Stimulated activated CD4-positive, alpha-beta T cell treated with anti-CD3 and anti-CD28 coated beads, Interleukin-15, amount 100 ng/mL, for 48 hours (primary cell): ENCODE data around the gene TRIM44.

Source experiments
- DNase-seq, 2 donors: peaks; one replicate each; pipeline ENCODE4 v3.0.0-alpha.2; 2020; ENCODE audit warnings: low read depth in 2 of 2

Gene TRIM44

DNA sequence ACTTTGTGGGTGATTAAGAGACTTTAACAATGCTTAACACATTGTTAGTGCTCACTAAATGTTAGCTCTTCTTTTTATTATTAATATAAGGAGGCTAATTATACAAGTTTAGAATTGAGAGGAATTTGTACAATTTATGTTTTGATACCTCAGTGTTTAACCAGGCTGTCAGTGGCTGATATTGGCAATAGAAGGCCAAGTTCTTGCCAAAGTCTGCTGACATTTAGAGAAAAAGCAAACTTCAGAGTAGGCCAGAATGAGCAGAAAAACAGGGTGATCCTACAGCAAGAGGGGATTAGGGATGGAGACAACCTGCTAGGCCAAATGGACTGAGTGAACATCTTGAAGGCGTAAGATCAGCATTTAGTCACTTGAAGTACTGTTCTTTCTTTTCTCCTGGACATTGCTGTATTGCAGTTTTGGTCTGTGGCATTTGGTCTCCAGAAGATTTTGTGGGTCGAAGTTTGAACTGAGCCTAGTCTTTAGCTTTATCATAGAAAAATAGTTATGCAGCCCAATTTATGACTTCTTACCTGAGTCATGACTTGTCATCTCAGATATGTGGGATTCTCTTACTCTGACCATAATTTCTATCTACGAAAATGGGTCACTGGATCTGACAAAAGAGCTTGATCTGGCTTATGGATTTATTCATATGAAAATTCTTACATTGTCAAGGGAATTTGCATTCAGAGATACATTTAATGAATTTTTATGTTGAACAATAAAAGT is 9.0 kb downstream of the TRIM44 start:
- no peak for DNase-seq

DNA sequence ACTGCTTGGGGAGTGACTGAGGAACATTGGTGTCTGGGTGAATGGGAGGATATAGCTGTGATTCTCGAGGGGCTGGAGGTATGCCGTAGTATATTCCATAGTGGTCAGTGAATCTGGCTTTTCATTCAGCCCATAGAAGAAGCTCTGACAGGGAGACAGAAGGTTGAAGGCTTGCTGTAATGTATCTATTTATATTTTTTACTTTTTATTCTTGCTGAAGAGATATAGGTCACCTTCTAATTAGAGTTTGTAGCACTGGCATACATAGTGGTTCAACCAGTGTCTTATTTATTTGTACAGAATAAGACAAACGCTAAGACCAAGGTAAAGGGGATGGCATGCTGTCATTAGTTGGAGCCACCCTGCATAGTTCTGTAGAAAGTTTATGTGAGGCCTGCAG is 10.0 kb downstream of the TRIM44 start:
- no peak for DNase-seq

DNA sequence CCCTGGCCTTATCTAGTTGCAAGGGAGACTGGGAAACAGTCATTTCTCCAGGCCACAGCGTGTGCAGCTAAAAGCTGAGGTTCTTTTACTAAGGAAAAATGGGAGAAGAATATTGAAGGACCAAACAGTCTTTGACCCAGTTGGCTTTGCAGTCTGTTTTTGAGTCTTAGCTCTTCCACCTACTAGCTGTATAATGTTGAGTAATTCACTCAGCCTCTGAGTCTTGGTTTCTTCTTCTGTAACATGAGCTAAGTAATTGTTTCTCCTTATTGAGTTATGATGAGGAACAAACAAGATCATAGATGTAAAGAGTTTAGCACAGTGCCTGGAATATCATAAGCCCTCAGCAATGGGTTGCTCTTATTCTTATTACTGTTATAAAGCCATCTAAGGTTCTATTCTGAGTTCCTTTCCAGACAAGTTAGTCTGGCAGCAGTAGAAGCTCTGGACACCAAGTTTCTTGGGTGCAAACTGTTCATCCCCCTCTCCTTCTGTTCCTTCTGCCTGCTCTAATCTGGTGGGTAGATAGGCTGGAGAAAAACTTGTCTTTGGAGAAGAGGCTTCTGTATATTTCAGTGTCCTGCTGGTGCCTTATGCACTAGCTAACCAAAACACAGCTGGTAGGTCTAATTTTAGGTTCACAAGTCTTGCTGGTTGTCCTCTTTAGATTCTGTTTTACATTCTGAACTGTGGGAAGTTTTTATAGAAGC is 13.5 kb downstream of the TRIM44 start:
- DNase-seq: no peak

DNA sequence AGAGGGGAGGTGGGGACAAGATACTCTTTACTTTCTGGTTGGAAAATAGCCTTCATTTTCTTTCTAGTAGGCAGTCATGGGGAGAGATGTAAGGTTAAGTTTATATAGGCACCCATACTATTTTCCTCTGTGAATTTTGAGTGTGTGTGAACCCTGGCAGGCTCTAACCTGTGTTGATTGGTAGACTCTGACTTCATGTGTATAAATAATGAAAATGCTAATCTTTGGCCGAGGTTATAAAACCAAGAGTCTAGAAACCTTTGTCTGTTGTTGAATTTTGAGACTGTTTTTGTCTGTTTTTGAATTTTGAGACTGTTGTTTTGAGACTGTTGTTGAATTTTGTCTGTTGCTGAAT is 14.0 kb downstream of the TRIM44 start:
- no peak for DNase-seq

DNA sequence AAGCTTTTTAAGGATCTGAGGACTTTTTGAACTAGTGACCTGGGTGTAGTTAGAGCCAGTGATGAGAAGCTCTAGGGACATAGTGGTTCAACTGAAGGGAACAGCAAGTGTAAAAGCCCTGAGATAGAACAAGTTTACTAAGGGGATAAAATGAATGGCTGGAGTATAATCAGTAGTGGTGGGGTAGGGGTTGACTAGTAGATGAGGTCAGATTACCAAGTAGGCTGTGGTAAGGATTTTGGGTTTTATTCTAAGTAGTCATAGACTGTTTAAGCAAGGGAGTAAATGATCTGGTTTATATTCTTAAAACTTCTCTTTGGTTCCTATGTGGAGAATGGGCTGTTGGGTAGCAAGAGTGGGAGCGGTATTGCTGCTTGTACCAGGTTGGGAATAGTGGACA is 15.3 kb downstream of the TRIM44 start:
- no peak for DNase-seq

DNA sequence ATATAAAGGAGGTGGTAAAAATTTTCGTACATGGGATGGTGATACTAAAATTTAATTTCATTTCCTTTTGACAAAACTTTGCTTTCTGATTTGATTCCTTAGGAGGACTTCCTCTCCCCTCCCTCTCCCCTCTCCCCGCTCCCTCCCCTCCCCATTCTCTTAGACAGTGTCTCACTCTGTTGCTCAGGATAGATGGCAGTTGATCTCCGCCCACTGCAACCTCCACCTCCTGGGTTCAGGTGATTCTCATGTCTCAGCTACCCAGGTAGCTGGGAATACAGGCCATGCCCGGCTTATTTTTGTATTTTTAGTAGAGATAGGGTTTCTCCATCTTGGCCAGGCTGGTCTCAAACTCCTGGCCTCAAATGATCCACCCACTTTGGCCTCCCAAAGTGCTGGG is 15.9 kb downstream of the TRIM44 start:
- no peak for DNase-seq

DNA sequence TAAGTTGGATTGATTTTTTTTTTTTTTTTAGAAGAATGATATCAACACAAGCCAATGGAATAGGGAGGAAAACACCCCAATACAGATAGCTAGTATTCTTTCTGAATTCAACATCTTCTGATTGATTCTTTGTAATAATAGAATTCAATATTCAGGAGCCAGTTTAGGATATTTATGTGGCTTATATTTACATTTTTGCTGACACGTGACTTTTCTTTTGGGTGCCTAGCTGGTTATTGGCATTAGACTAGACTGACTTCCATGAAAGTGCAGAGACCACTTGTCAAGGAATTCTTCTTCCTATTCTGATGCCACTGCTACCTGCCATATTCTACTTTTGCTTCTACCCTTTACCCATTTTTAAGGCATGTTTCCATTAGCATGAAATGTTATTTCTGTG is 16.4 kb downstream of the TRIM44 start:
- no peak for DNase-seq

DNA sequence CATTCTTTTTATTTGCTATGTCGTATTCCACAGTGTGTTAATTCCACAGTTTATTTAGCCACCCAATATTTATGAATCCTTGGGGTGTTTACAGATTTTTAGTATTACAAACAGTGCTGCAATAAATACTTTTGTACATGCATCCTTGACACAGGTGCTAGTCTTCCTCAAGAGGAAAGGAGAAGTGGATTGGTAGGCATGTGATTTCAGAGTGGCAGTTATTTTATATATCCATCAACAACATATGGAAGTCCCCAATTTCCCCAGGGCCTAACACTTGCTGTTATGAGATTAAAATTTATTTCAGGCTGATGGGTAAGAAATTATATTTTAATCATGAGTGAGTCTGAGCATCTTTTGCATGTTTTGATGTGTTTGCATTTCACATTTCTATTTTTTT is 17.9 kb downstream of the TRIM44 start:
- no peak for DNase-seq

DNA sequence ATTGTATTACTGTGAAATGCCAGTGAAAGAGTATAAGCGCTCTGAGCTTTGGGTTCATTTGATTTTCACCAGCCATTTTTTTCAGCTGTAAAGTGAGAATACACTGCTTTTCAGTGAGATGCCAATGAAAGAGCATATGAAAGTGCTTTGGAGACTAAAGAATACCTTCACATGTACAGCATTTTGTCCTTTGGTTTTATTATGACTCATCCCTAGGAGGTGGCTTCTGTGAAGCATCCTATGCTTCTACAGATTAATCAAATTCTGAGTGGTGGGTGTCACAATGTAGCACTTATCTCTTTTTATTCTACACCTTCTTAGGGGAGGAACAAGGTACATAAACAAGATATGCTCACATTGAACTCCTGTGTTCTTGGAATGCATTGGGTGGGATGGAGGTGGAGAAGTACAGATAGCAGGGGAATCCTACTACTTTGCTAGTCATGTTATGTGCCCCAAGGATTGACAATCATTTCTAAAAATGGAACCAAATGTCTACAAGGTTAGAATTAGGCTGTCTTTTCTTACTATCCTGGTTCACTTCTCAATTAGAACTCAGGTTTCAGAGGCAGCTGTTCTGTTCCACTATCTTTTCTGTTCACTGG is 18.7 kb downstream of the TRIM44 start:
- DNase-seq: no peak

DNA sequence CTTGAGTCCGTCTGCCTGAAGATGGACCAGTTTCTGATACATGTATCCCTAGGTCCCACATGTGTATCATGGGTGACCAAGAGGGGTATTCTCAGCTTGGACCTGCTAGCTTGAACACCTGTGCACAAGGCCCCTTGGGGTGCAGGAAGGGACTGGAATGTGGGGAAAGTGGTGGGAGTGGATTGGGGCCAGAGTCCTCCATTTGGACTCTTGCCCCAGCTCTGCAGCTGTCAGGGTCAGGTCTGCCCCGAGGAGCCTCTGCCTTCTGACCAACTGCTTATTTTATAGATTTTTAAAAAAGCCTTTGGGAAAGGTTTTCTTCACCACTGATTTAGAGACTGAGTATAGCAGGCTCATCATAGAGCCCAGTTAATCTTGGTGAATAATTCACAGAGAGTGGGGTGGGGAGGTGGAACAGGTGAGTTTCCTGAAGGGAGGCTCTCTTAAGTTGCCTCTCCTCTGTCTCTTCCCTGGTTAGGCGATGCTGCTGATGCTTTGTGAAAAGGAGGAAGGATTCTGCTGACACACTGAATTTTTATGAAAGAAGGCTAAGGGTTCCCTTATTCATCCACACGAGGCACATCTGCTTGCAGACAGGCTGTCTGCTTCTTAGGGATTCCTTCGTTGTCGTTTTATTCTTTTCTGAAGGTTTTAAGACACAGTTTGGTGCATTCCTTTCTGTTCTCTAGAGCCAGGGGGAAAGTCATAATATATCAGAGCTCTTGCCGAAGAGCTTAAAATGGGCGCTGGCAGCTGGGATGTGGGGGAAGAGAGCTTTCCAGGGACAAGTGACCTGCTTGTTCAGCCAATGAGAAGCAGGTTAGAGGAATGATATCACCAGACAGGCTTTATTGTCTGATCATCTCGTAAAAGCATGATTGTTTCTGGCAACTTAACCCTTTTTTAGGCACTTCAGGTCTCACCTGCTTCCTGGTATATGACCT is 19.9 kb downstream of the TRIM44 start:
- DNase-seq: no peak

DNA sequence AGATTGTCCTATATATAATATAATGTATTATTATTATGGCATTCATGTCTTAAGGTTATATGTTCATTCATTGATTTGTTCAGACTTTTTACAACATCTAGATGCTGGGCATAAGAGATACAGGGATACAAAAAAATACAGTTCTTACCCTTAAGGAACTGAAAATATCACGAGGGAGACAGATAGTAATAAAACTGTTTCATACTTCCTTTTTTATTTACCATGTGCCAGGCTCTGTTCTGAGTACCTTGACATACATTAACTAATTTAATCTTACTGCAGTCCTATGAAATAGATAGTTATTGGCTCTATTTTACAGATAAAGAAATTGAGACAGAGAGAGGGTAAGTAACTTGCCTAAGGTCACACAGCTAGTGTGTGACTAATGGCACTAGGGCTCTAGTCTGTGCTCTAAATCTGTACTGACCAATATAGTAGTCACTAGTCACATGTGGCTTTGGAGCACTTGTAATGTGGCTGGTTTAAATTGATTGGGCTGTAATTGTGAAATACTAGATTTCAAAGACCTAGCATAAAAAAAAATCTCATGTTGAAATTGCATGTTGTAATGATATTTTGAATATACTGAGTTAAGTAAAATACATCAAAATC is 21.3 kb downstream of the TRIM44 start:
- DNase-seq: no peak

DNA sequence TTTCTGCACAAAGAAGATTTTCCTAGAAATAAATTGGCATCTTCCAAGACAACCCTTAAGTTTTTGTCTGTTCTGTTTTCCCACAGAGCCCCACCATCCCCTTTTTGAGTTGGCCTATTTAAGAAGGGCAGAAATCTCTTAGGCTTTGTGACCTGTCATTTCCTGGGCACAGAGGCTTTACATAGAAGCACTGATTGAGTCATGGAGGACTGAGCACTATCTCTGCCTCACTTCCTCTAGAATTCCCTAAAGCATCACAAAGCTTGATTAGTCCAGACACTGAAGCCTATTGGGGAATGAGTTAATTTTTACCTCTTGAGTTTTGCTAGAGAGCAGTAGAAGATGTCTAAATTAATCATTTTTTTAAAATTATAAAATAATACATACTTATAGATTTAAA is 25.4 kb downstream of the TRIM44 start:
- DNase-seq: no peak

DNA sequence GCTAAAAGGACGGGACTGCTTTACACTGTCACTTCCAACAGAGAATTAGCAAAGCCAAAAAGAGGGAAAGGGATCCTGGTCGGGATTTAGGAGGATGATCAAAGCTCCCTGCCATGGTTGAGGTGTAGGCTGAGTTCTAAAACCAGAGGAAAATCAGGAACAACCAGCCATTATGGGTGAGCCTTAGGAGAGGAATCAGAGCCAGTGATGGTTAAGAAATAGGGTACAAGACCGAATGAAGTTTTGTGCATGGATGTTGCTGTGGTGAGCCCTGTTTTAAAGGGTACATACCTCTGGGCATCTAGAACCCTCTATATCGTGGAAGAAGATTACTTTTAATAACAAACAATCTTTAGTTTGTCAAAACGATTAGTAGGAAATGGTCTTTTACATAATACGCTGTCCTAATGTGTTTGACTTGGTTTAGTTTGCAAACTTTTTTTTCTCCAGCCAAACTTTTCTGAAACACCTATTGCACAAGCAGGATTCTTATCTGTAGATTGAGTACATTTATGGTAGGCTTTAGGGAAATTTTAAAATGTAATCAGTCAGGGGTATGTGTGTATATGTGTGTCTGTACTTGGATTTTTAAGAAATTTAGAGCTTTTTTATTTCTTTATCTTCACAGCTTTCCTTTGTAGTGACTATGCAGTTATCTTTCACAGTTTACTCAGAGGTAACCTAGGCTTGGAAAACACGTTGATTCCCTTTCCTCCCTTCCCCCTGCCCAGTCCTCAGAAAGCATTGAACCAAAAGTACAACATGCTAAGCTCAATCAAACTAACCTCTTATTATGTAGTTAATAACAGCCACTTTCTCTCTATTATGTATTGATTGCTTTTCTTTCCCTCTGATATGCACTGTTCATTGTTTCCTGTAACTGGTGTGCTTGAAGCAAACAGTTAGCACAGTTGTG is 26.8 kb downstream of the TRIM44 start:
- no peak for DNase-seq

DNA sequence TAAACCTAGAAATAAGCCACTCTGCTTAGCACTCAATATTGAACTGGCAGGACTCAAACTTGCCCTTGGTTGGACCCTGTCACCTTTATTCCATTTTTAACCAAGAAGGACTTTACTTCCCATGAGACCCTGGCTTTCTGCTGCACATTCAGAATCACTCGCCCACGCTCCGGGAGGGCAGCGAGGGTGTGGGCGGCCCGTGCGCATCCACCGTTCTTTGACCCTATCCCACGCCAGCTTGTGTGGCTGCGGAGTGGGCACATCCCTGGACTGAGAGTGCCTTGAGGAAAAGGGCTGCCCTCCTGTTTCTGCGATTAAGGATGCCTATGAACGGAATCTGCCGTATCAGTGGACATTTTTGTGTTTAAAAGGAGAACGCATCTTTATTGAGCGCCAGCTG is 39.6 kb downstream of the TRIM44 start:
- DNase-seq: no peak

DNA sequence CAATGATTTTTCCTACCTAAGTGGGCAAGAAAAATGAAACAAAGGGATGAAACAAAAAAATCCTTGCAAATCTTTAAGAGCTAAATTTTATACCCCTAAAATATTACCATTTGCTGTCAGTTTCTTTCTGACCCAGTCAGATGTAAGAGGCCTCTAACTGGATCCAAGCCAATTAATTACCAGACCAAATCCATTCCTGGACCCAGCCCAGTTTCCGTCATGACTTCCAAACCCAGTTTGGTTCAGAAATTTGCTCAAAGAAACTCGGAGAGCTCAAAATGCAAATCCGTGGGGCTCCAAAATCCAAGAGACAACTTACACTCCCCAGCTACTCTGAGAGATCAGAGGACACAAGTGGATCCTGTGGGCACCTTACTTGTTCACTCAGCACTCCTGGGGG is 46.8 kb downstream of the TRIM44 start:
- no peak for DNase-seq

DNA sequence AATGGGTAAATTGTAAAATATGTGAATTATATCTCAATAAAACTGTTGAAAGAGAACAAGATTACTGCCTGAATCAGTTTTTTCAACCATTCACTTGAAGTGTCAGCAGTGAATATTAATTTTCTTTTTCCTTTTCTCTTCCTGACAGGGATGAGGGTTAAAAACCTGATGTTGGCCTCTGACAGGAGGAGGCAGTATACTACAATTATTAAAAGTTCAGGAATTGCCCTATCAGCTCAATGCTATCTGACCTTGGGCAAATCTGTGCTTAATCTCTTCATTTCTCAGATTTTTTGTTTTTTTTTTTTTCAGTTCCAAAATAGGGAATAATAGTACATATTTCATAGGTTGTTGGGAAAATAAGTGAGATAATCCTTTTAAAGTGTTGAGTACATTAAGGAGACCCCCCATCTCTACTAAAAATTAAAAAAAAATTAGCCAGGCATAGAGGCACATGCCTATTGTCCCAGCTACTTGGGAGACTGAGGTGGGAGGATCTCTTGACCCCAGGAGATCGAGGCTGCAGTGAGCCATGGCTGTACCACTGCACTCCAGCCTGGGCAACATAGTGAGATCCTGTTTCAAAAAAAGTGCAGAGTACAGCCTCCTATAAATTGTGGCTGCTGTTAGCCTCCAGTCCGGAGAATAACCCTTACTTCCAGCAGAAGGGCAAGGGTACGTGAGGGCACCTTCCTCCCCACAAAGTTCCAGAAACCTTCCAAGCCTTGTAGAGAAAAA is 48.8 kb downstream of the TRIM44 start:
- no peak for DNase-seq

DNA sequence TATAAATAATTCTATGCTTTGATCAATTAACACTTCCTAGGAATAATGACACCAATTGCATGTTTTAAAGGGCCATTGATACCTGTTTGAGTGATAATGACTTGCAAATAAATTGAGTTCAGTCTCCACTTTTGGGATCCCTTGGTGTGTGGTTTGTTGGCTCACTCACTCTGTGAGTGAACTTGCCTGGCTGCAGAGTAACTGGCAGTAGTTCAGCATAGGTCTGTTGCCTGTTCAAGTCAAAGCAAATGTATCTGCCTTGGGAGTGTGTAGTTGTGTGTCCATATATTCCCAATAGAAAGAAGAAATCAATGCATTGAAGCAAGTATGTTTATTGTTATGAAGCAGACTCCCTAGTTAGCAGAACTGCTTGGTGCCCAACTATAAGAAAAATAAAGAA is 49.3 kb downstream of the TRIM44 start:
- DNase-seq: no peak

DNA sequence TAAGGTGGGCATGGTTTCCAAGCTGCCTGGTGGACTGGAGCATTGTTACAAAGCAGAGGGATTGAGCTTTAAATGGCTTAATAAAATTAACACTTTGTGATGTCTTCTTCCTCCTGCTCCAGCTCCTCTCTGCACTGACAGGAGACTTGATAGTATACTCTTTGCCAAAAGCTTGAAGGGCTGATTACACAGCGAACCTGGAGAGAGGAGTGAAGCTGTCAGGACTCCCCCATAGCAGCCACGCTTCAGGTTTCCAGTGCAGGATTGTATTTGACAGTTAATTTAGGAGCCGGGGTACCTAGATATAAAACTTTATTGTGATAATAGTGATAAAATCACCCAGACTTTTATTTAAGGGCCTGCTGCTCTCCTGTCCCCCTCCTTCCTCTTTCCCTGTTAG is 50.0 kb downstream of the TRIM44 start:
- DNase-seq: no peak

DNA sequence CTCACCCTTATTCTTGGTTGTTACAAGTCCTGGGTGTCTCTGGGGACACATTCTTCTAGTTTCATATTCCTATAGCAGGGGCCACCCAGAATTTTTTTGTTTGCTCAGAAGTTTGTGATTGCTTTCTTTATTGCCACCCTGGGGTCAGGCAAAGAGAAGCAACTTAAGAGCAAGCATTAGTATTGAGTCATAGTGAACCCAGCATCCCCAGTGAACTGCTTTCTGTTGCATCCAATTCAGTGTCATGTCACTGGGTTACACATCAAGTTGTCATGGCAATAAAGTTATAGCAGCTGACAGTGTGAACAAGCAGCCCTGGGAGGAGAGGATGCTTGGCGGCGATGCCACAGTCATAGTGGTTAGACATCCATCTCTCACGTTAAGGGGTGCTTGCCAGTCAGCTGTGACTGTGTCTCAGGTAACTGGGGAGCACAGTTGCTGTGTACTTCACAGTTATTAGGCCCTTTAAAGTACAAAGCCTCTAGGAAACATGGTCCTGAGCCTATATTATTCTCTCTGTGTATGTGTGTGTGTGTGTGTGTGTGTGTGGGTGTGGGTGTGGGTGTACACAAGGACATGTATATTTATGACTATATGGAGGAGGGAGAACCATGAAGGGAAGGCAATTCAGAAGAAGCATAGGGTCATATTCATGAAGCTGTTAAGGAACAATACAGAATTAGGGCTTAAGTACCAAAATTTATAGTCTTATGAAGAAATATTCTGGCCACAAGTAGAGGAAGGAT is 52.5 kb downstream of the TRIM44 start:
- peak; percentile 11 to 16 for DNase-seq
